ENCODE results near the gene FGF11.
A peak's percentile ranks its signal among the peaks of the same experiment; 100 is the strongest.
"Not testable (repeated sequence)": the region's sequence is repeated elsewhere in the genome, so short reads cannot be mapped to it uniquely, and the experiment has no call there.

The FGF11 gene

DNA sequence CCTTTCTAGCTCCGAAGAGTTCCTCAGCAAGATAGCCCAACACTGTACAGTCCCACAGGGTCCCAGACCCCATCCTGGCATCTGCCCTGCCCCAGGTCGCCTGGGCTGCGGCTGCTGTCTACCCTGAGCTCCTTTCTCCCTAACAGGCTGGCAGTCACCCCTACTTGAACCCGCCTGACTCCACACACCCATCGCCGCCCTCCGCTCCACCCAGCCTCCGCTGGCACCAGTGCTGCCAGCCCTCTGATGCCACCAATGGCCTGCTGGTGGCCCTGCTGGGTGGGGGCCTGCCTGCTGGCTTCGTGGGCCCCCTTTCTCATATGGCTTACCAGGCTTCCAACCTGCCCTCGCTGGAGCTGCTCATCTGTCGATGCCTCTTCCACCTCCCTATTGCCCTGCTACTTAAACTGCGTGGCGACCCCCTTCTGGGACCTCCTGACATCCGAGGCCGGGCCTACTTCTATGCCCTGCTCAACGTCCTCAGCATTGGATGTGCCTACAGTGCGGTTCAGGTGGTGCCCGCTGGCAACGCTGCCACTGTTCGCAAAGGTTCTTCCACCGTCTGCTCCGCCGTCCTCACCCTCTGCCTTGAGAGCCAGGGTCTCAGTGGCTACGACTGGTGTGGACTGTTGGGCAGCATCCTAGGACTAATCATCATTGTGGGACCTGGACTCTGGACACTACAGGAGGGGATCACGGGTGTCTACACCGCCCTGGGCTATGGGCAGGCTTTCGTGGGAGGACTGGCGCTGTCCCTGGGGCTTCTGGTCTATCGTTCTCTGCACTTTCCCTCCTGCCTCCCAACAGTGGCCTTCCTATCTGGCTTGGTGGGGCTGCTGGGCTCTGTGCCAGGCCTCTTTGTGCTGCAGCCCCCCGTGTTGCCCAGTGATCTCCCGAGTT is 42.8 kb downstream of the FGF11 start:
- DNase-seq: not testable (repeated sequence)

DNA sequence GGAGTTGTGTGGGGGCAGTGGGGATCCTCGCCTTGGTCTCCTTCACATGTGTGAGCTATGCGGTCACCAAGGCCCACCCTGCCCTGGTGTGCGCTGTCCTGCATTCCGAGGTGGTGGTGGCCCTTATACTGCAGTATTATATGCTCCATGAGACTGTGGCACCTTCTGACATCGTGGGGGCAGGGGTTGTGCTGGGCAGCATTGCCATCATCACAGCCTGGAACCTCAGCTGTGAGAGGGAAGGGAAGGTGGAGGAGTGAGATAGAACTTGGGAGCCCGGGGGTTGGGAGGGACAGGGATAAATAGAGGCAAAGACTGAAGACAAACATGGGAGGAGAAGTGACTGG is 43.4 kb downstream of the FGF11 start:
- DNase-seq: not testable (repeated sequence)

DNA sequence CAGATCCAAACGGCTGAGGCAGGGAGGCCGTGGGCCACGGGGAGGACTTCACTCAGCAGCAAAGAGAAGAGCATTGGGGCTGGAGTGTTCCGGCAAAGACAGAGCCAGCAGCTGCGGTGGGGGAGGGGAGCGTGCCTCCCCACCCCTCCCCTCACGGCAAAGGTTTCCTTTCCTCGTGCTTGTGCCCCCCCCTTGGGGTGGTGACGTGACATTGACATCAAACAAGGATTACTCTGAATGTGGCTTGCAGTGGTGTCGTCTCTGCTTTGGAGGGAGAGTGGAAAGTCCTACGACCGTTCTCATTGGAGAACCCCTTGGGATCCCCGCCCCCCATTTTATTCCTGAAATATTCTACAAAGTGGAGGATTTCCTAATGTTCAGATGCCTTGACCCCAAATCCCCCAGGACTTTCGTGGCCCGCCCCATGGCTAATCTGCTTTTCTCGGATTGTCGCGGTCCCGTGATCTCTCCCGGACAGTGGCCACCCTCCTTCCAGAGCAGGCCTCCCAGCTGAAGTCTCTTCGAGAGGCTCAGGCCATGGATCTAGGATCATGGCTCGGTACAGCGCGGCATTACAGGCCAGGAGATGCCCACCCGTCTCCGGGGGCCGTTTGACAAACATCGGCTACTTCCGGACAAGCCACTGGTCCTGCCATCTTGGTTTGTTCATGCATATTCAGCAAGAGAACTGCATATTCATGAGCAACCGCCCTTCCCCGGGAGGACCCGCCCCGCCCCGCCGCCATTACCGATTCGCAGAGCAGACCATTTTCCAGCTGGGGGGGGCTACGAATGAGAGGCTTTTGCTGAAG is 44.1 kb downstream of the FGF11 start:
- peak; percentile 84 for DNase-seq

DNA sequence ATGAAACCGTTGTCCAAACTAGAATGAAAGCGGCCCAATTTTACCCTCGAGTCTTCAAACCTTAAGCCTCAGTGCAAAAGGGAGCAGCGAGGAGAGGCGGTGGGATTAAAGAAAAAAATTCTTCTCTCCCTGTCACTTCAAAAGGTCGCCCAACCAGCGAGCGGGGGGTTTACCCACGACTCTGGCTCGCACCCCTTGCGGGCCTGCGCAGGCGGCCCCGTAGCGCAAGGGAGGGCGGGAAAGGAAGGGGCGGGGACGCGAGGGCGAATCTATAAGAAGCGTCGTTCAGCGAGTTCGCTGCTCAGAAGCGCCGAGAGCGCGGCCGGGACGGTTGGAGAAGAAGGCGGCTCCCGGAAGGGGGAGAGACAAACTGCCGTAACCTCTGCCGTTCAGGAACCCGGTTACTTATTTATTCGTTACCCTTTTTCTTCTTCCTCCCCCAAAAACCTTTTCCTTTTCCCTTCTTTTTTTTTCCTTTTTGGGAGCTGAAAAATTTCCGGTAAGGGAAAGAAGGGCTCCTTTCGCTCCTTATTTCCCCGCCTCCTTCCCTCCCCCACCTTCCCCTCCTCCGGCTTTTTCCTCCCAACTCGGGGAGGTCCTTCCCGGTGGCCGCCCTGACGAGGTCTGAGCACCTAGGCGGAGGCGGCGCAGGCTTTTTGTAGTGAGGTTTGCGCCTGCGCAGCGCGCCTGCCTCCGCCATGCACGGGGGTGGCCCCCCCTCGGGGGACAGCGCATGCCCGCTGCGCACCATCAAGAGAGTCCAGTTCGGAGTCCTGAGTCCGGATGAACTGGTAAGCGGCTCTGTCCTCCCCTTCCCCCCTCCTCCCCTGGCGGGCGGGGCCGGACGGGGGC is 45.0 kb downstream of the FGF11 start, which contains the start of gene POLR2A:
TSS of gene POLR2A (plus strand) at position 300 of the 852 bp plus-strand sequence.
- DNase-seq: peak; percentile 84

GRCh38 chr17:7484919-7485377 is 45.6 kb downstream of the FGF11 start:
- no peak for DNase-seq

DNA sequence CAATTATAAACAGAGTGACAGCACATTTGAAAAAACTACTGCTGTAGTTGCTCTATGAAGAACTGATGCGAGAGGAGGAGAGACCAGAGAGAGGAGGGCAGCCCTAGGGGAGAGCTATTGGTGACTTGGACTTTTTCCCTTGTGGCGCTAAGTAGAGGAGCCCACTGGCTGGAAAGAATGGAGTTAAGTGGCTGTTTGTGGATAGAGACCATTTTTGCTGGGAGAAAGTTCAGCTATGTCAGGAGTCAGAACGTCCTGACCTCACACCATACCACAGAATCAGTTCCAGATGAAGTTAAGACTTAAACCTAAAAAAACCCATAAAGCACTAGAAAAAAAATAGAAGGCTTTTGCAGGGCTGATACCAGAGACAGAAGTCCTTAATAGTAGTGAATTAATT is 46.9 kb downstream of the FGF11 start:
- no peak for DNase-seq

DNA sequence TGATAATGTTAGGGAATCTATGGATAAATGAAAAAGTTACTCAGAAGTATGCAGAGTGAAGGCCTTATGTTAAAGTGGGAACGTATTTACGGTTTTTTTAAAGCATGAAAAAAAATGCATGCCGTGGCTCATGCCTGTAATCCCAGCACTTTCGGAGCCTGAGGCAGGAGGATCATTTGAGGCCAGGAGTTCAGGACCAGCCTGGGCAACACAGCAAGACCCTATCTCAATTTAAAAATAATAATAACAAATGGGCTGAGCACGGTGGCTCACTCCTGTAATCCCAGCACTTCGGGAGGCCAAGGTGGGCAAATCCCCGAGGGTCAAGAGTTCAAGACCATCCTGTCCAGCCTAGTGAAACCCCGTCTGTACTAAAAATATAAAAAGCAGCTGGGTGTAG is 50.8 kb downstream of the FGF11 start:
- no peak for DNase-seq

- DNase-seq: no peak
Observed at GRCh38 chr17:7491583-7491982, 52.3 kb downstream of the FGF11 start.

GRCh38 chr17:7493941-7494340 is 54.6 kb downstream of the FGF11 start:
- no peak for DNase-seq
